GM21423 (cell line): ENCODE results near the gene TCF15.

Source experiments
- ATAC-seq: cut with Tn5 transposase; IDR thresholded peaks from one replicate; pipeline ENCODE4 v1.9.1; 2021; ENCODE audit warnings: mild to moderate bottlenecking, moderate library complexity; ENCODE audit not compliant: unreplicated experiment

The TCF15 gene

DNA sequence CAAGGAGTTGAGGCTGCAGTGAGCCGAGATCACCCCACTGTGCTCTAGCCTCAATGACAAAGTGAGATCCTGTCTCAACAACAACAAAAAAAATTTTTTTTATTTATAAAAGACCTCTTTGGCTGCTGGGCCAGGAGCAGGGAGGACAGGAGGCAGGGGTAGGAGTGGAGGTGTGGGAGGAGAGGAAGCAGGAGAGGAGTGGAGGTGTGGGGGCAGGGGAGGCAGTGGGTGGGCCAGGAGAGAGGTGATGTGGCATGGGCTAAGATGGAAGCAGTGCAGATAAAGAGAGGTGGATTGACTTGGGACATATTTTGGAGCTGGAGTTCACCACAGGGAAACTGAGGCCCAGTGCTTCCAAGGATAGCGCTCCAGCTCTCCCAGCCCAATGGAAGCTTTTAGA lies 53.1 kb downstream of the TCF15 start:
- no peak for ATAC-seq

GRCh38 chr20:555976-556385 lies 54.1 kb downstream of the TCF15 start:
- no peak for ATAC-seq
